ENCODE results near the gene FZD4.
"Not testable (repeated sequence)": the region's sequence is repeated elsewhere in the genome, so short reads cannot be mapped to it uniquely, and the experiment has no call there.

Gene FZD4
- long read RNA-seq, donor 1, full-length matches to known transcripts, result 13 of 13 reads
- long read RNA-seq, donor 1, partial matches to known transcripts, result 0 of 13 reads
- long read RNA-seq, donor 1, other reads (novel, unspliced or antisense), result 0 of 13 reads
- long read RNA-seq, donor 2, full-length matches to known transcripts, result 15 of 15 reads
- long read RNA-seq, donor 2, partial matches to known transcripts, result 0 of 15 reads
- long read RNA-seq, donor 2, other reads (novel, unspliced or antisense), result 0 of 15 reads
- long read RNA-seq, donor 3, full-length matches to known transcripts, result 10 of 10 reads
- long read RNA-seq, donor 3, partial matches to known transcripts, result 0 of 10 reads
- long read RNA-seq, donor 3, other reads (novel, unspliced or antisense), result 0 of 10 reads
- long read RNA-seq, donor 4, full-length matches to known transcripts, result 17 of 17 reads
- long read RNA-seq, donor 4, partial matches to known transcripts, result 0 of 17 reads
- long read RNA-seq, donor 4, other reads (novel, unspliced or antisense), result 0 of 17 reads
- long read RNA-seq, donor 5, full-length matches to known transcripts, result 7 of 7 reads
- long read RNA-seq, donor 5, partial matches to known transcripts, result 0 of 7 reads
- long read RNA-seq, donor 5, other reads (novel, unspliced or antisense), result 0 of 7 reads
- long read RNA-seq, donor 6, full-length matches to known transcripts, result 14 of 14 reads
- long read RNA-seq, donor 6, partial matches to known transcripts, result 0 of 14 reads
- long read RNA-seq, donor 6, other reads (novel, unspliced or antisense), result 0 of 14 reads
- long read RNA-seq, donor 7, full-length matches to known transcripts, result 18 of 18 reads
- long read RNA-seq, donor 7, partial matches to known transcripts, result 0 of 18 reads
- long read RNA-seq, donor 7, other reads (novel, unspliced or antisense), result 0 of 18 reads
- long read RNA-seq, donor 8, full-length matches to known transcripts, result 18 of 23 reads
- long read RNA-seq, donor 8, partial matches to known transcripts, result 5 of 23 reads
- long read RNA-seq, donor 8, other reads (novel, unspliced or antisense), result 0 of 23 reads

GRCh38 chr11:86955361-86956120 lies at the start of gene FZD4:
FZD4 (minus strand) TSS chr11:86955395; CDS start chr11:86955085, 310 bp downstream.
- peak; percentile 98 for DNase-seq

GRCh38 chr11:87004281-87004680 lies 49.1 kb upstream of the FZD4 start:
- DNase-seq, result not testable (repeated sequence)

GRCh38 chr11:87002918-87003317 lies 47.7 kb upstream of the FZD4 start:
- DNase-seq, result no peak

- DNase-seq, result no peak
Measured at GRCh38 chr11:86999859-87000753, 44.9 kb upstream of the FZD4 start.

- DNase-seq, result no peak
Measured at GRCh38 chr11:86999388-86999787, 44.2 kb upstream of the FZD4 start.

- no peak for DNase-seq
Measured at GRCh38 chr11:86996953-86997570, 41.9 kb upstream of the FZD4 start.

GRCh38 chr11:86993031-86993430 lies 37.8 kb upstream of the FZD4 start:
- no peak for DNase-seq

- not testable (repeated sequence) for DNase-seq
Measured at GRCh38 chr11:86992340-86992739, 37.1 kb upstream of the FZD4 start.

- DNase-seq, result no peak
Measured at GRCh38 chr11:86991341-86991740, 36.1 kb upstream of the FZD4 start.

- no peak for DNase-seq
Measured at GRCh38 chr11:86990515-86990914, 35.3 kb upstream of the FZD4 start.

GRCh38 chr11:86990031-86990430 lies 34.8 kb upstream of the FZD4 start:
- no peak for DNase-seq

GRCh38 chr11:86988351-86988881 lies 33.2 kb upstream of the FZD4 start:
- no peak for DNase-seq

GRCh38 chr11:86987679-86988078 lies 32.5 kb upstream of the FZD4 start:
- no peak for DNase-seq

GRCh38 chr11:86984701-86985100 lies 29.5 kb upstream of the FZD4 start:
- DNase-seq, result no peak

GRCh38 chr11:86983021-86983488 lies 27.9 kb upstream of the FZD4 start:
- DNase-seq, result no peak

GRCh38 chr11:86981777-86982540 lies 26.8 kb upstream of the FZD4 start:
- no peak for DNase-seq

GRCh38 chr11:86980086-86980796 lies 25.0 kb upstream of the FZD4 start:
- DNase-seq, result no peak

- no peak for DNase-seq
Measured at GRCh38 chr11:86978756-86979608, 23.8 kb upstream of the FZD4 start.
